ENCODE data around the gene MIEN1.
"Not testable (repeated sequence)": the region's sequence is repeated elsewhere in the genome, so short reads cannot be mapped to it uniquely, and the experiment has no call there.

The MIEN1 gene

GRCh38 chr17:39730095-39730921 lies at the start of gene MIEN1:
Gene MIEN1 (minus strand): TSS chr17:39730532. CDS start chr17:39730495, 37 bp downstream.
- DNase-seq = peak; percentile 93

- DNase-seq = peak; percentile 9
Measured at GRCh38 chr17:39777534-39778365, 47.4 kb upstream of the MIEN1 start.

GRCh38 chr17:39776252-39776651 lies 45.9 kb upstream of the MIEN1 start:
- DNase-seq = no peak

GRCh38 chr17:39775031-39775430 lies 44.7 kb upstream of the MIEN1 start:
- no peak for DNase-seq

- DNase-seq = no peak
Measured at GRCh38 chr17:39774047-39774446, 43.7 kb upstream of the MIEN1 start.

GRCh38 chr17:39772987-39773934 lies 42.9 kb upstream of the MIEN1 start:
- DNase-seq = no peak

- no peak for DNase-seq
Measured at GRCh38 chr17:39772415-39772814, 42.1 kb upstream of the MIEN1 start.

- DNase-seq = peak; percentile 75
Measured at GRCh38 chr17:39769974-39770587, 39.7 kb upstream of the MIEN1 start.

- no peak for DNase-seq
Measured at GRCh38 chr17:39767147-39767546, 36.8 kb upstream of the MIEN1 start.

- DNase-seq = no peak
Measured at GRCh38 chr17:39765766-39766165, 35.4 kb upstream of the MIEN1 start.

GRCh38 chr17:39765175-39765574 lies 34.8 kb upstream of the MIEN1 start:
- DNase-seq = no peak

- not testable (repeated sequence) for DNase-seq
Measured at GRCh38 chr17:39764171-39764570, 33.8 kb upstream of the MIEN1 start.

GRCh38 chr17:39763051-39763820 lies 32.9 kb upstream of the MIEN1 start:
- no peak for DNase-seq

GRCh38 chr17:39761861-39762496 lies 31.6 kb upstream of the MIEN1 start:
- no peak for DNase-seq

GRCh38 chr17:39759204-39759603 lies 28.9 kb upstream of the MIEN1 start:
- no peak for DNase-seq

- DNase-seq = peak; percentile 72
Measured at GRCh38 chr17:39757931-39758873, 27.9 kb upstream of the MIEN1 start.

GRCh38 chr17:39757176-39757662 lies 26.9 kb upstream of the MIEN1 start:
- DNase-seq = no peak

GRCh38 chr17:39756380-39757079 lies 26.2 kb upstream of the MIEN1 start:
- DNase-seq = no peak

Measured in stimulated activated CD4-positive, alpha-beta T cell treated with anti-CD3 and anti-CD28 coated beads, Interleukin-15, amount 100 ng/mL, for 24 hours (primary cell).